ENCODE data around the gene CFAP45. TPM values are rescaled to one million over a fixed set of nuclear protein-coding genes. Genes with fewer than 3 reads are reported as not detected.

Gene CFAP45
- total RNA-seq, 4 donors from 2014 or later: 0.56 to 0.94 TPM; not detected in 2

DNA sequence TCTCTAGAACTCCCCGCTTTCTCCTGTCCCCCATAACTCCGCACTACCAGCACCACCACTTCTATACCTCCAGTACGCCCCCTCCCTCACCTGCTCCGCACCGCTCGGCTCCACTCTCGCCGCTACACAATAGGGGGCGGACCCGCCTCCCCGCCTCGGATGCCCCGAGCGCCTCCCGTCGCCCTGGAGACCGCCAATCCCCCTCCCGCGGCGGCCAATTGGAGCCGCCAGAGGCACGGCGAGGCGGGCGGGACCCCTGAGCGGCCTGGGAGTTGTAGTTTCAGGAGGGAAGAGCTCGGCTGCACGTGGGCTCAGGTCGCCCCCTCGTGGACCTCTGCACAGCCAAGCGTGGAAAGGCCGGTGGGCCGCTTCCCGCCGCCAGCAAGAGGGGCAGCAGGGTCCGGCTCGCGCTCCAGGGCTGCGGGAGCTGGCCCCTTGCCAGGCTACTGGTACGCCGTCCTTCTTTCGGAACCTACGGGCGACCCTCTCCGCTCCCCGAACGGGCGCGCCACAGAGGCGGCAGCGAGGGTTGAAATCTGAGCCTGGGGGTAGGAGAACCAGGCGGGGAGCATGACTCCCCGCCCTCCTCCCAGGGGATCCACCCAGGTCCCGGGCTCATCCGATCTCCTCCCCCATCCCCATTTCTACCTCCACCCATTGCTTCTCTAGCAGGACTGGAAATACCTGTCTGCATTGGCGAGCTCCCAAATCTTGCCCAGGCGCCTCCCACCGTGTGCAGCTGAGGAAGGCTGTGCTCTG is 45.7 kb upstream of the CFAP45 start, which contains the start of gene IGSF9:
TSS of gene IGSF9 (minus strand) at position 131 of the 759 bp plus-strand sequence. CDS start 2,159 bp downstream, outside the sequence.
- no peaks in the 10 kb centered on the region for H3K9me3 ChIP-seq
- H3K4me1 ChIP-seq: peaks cover 26 to 43% of the 10 kb centered on the region in 2 donors
- peak within 1 kb of the TSS; percentile 43 to 61 (median 48) for H3K4me3 ChIP-seq (replicated peaks in 1 of 3)
- 1 to 3% methylated on average over 22 to 30 of the region's 58 CpGs for WGBS, 2 donors
- TF ChIP-seq, protein P1, sequence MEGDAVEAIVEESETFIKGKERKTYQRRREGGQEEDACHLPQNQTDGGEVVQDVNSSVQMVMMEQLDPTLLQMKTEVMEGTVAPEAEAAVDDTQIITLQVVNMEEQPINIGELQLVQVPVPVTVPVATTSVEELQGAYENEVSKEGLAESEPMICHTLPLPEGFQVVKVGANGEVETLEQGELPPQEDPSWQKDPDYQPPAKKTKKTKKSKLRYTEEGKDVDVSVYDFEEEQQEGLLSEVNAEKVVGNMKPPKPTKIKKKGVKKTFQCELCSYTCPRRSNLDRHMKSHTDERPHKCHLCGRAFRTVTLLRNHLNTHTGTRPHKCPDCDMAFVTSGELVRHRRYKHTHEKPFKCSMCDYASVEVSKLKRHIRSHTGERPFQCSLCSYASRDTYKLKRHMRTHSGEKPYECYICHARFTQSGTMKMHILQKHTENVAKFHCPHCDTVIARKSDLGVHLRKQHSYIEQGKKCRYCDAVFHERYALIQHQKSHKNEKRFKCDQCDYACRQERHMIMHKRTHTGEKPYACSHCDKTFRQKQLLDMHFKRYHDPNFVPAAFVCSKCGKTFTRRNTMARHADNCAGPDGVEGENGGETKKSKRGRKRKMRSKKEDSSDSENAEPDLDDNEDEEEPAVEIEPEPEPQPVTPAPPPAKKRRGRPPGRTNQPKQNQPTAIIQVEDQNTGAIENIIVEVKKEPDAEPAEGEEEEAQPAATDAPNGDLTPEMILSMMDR (IDR thresholded peaks at IDR 0.05): peak in 2 of 6 experiments; percentile 38 to 49
- no peak for TF ChIP-seq POLR2A (IDR thresholded peaks at IDR 0.05)
- H3K27ac ChIP-seq: peak within 1 kb of the TSS; percentile 59 to 65 (median 62)
- intact Hi-C loops (cut with DNase I): no loop called here
- H3K36me3 ChIP-seq: no peaks in the 10 kb centered on the region
- peak; percentile 94 for DNase-seq
- no peaks in the 10 kb centered on the region for H3K27me3 ChIP-seq

DNA sequence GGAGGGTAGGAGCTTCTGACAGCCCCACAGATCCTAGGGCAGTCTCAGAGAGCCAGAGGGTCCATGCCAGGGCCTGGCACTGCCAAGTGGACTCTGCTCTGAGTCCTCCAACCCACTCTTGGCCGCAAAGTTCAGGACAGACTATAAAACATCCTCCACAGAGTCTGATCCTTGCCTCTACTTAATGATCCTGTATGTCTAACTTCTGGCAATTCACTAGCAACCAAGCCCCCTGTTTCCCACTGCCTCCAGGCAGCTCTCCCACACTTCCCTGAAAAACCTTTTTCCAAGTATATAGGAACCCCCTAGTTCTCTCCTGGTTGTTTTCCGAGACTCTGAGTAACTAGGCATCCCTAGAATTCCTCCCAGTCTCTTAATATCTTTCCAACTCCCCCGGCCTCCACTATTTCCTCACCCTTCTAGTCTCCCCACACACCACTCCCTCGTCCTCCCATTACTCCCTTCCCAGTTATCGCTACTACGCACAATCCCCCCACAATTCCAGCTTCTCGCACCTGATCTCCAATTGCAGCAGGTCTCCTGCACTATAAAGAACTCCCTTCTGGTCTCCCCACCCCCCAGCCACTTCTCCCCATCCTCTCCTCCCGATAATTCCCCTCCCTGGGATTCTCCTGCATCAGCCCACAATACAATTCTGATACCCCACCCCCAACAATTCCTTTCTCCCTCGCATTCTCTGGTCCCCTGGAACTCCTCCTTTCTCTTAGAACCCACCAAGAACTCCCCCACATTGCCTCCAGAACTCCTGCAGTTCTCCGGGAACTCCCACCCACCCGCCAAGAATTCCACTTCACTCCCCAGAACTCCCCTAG is 44.9 kb upstream of the CFAP45 start:
- no peak for DNase-seq
- Histone ChIP-seq H3K9me3 (no peaks in the 10 kb centered on the region), H3K4me1 (peaks cover 26 to 42% of the 10 kb centered on the region in 2 donors), H3K27me3 (no peaks in the 10 kb centered on the region), H3K4me3 (replicated peaks in 1 of 3) (peak overlapping the region in 2 of 3 donors; percentile 43 to 48), H3K36me3 (no peaks in the 10 kb centered on the region), H3K27ac (no peak overlapping the region)
- intact Hi-C loops (cut with DNase I): no loop called here
- TF ChIP-seq, protein P1 (IDR thresholded peaks at IDR 0.05): no peak
- TF ChIP-seq POLR2A (IDR thresholded peaks at IDR 0.05): no peak
- WGBS, 2 donors: 29 to 36% methylated on average over 11 of the region's 11 CpGs

DNA sequence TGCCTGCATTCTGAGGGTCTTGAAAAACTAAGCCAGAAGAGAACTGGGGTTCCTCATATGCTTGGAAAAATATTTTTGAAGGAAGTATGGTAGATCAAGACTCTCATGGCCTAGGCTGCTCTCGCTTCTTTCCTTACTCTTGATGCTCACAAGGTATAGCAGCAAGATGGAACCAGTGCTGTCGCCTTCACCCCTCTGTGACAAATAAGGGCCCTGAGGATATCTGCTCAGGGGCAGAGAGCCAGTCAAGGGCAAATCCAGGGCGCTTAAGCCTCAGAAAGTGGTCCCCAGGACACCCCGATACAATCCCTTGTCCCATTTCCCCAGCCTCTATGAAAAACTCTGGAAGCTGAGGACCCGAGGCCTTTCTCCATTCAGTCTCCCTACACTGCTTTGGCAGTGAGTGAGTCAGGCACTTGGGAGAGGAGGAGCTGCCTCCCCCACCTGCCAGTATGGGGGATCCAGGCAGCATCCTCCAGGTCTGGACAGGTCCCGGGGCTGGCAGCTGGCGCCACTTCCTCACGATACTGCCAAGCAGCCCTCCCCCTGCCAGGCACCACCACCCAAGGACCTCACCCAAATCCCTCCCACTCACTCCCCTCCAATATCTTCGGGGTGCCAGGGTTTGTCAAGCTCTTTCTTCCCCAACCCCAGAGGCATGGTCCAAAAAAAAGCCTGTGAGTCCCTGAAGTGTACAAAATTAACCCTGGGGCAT is 44.1 kb upstream of the CFAP45 start:
- Histone ChIP-seq H3K9me3 (no peaks in the 10 kb centered on the region), H3K4me3 (replicated peaks in 1 of 3) (no peak overlapping the region), H3K27me3 (no peaks in the 10 kb centered on the region), H3K36me3 (no peaks in the 10 kb centered on the region), H3K4me1 (peaks cover 22 to 36% of the 10 kb centered on the region in 2 donors), H3K27ac (no peak overlapping the region)
- no peak for DNase-seq
- no peak for TF ChIP-seq POLR2A (IDR thresholded peaks at IDR 0.05)
- TF ChIP-seq, protein P1 (IDR thresholded peaks at IDR 0.05): no peak
- 82 to 89% methylated on average over 9 of the region's 9 CpGs for WGBS, 2 donors
- intact Hi-C loops (cut with DNase I): no loop called here

DNA sequence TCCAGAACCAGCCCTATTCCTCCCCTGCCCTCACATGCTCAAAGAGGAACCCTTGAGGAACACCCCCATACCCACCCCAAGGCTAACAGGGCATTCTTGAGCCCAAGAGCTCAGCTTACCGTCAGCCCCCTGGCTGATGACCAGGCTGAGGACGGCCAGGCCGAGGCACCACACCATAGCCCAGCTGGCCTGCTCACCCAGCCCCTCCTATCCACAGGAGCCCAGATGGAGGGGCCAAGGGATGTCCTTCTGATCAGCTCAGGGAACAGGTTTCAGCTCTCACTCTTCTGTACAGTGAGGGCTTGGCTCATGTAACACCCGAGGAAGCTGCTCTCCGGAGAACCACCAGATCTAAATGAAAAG is 43.3 kb upstream of the CFAP45 start:
- no peaks in the 10 kb centered on the region for H3K36me3 ChIP-seq
- no peaks in the 10 kb centered on the region for H3K9me3 ChIP-seq
- H3K4me3 ChIP-seq (replicated peaks in 1 of 3): no peak overlapping the region
- TF ChIP-seq POLR2A (IDR thresholded peaks at IDR 0.05): no peak
- TF ChIP-seq, protein P1 (IDR thresholded peaks at IDR 0.05): no peak
- H3K27ac ChIP-seq: no peak overlapping the region
- intact Hi-C loops (cut with DNase I): no loop called here
- WGBS, 2 donors: 60 to 86% methylated on average over 3 to 5 of the region's 5 CpGs
- H3K27me3 ChIP-seq: no peaks in the 10 kb centered on the region
- H3K4me1 ChIP-seq: peaks cover 15 to 29% of the 10 kb centered on the region in 2 donors
- no peak for DNase-seq

Measured in thyroid gland (tissue), 4 donors.